Measurements from ENCODE around the gene GBA3.

DNA sequence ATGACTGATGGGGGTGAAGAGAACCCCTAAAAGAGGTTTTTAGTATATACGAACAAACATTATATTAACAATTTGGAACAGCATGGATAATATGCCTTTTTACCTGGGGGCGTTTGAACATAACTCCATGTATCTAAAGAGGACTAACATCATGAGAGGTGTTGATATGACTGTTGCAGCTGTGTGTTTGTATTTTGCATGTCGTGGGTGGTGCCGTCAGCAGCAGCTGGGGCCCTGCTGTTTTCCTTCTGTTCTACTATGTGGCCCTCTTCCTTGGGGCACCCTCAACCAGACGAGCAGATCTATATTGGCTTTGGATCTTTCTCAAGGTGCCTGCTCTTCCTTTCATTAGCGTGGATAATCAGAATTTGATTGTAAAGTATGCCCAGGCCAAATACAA, 11.2 kb downstream of the GBA3 start:
- TF ChIP-seq EZH2 (IDR thresholded peaks at IDR 0.05; ENCODE audit: borderline replicate concordance, low read depth, low read length, severe bottlenecking) (no peak), POLR2AphosphoS5 (IDR thresholded peaks at IDR 0.05; ENCODE audit: insufficient read depth, low read depth, low read length) (no peak)

All from endothelial cell of umbilical vein (primary cell).